HG02973 (cell line): ENCODE results near the gene ISG20.
"Not testable (repeated sequence)": the region's sequence is repeated elsewhere in the genome, so short reads cannot be mapped to it uniquely, and the experiment has no call there.

Source experiments
- ATAC-seq: cut with Tn5 transposase; IDR thresholded peaks from one replicate; pipeline ENCODE4 v1.9.1; 2021; ENCODE audit warnings: moderate library complexity; ENCODE audit not compliant: unreplicated experiment

The ISG20 gene

GRCh38 chr15:88635318-88635717, 3.5 kb upstream of the ISG20 start:
- ATAC-seq: peak; percentile 28

DNA sequence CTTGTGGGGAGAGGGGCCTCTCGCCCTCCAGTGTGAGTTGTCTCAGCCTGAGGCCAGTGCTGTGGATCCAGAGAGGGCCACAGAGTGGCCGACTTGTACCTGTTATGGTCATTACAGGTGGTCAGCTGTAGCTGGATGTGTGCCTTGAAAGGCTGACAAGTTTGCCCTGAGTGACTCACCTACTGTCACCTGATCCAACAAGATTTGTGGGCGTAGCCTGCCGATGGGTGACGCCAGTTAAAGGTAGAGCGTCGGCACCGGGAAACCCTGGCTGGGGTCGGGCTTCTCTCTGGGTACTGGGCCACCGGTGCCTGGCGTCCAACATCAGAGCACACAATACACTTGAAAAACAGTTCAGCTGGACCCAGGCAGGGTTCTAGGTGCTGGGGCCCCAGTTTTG, 2.8 kb upstream of the ISG20 start:
- no peak for ATAC-seq

- no peak for ATAC-seq
These were observed 2.2 kb upstream of the ISG20 start for GRCh38 chr15:88636654-88637053.

DNA sequence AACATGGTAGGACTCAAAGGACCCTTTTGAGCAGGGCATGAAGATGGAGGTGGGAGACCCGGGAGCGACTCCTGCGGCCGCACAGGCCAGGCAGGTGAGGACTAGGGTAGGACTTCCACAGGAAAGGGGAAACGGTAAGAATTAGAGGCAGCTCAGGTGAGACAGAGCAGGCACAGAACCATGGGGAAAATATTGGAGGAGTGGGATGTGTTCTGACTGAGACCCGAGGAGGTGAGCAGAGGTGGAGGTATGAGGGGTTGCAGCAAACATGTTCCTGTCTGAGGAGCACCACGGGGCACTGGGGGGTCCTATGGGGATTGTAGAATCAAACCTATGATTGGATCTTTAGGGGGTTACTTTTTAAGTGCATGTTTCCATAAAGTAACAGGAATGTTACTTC, 1.4 kb upstream of the ISG20 start:
- no peak for ATAC-seq

GRCh38 chr15:88637841-88638625, 783 bp upstream of the ISG20 start:
- ATAC-seq: no peak

- ATAC-seq: no peak
These were observed 3.2 kb downstream of the ISG20 start for GRCh38 chr15:88641959-88642452.

- ATAC-seq: not testable (repeated sequence)
These were observed 3.7 kb downstream of the ISG20 start for GRCh38 chr15:88642514-88642913.

- ATAC-seq: no peak
These were observed 5.9 kb downstream of the ISG20 start for GRCh38 chr15:88644741-88645140.

GRCh38 chr15:88645171-88646087, 6.6 kb downstream of the ISG20 start:
- ATAC-seq: no peak

- no peak for ATAC-seq
These were observed 7.2 kb downstream of the ISG20 start for GRCh38 chr15:88646088-88646405.

DNA sequence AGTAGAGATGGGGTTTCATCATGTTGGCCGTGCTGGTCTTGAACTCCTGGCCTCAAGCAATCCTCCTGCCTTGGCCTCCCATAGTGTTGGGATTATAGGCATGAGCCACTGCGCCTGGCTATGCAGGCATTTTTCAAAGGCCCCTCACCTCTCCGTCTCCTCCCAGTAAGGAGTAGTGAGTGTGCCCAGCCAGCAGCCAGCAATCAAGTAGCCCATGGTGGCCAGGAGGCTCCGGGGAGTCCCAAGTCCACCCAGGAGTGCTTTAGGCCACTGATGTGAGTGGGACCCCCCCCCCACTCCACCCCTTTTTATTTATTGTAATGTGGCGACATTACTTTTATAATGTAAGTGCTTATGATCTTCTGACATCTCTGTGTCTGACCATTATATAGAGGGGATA, 8.1 kb downstream of the ISG20 start:
- ATAC-seq: no peak

DNA sequence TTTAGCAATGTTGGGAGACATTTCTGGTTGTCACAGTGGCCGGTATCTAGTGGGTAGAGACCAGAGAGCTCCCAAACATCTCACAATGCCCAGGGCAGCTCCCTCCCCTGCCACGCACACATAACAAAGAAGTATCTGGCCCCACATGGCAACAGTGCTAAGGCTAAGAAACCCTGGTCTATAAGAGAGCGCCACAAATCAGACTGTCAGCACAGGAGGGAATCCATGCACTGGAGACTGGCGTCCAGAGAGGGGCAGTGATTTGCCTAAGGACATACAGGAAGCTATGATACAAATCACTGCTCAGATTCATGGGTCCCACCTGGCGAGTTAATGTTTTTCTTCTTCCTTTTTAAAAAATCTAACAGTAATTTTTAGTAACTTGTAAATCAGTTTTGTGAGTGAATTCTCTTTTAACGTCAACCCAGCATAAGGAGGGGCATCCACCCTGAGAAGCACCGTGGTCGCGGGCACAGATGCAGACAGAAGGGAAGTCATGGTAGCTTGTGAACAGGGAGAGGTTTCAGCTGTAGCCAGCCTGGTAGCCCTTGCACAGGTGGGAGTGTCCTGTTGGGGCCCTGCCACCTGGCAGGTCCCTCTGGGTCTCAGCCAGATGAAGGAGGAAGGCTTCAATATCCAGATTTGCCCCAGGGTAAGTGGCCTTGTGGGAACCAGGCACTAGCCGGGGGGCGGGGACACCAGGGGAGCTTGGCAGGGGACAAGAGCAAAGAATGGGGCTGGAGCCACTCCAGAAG, 8.7 kb downstream of the ISG20 start:
- no peak for ATAC-seq

GRCh38 chr15:88648357-88649214, 9.8 kb downstream of the ISG20 start:
- no peak for ATAC-seq

DNA sequence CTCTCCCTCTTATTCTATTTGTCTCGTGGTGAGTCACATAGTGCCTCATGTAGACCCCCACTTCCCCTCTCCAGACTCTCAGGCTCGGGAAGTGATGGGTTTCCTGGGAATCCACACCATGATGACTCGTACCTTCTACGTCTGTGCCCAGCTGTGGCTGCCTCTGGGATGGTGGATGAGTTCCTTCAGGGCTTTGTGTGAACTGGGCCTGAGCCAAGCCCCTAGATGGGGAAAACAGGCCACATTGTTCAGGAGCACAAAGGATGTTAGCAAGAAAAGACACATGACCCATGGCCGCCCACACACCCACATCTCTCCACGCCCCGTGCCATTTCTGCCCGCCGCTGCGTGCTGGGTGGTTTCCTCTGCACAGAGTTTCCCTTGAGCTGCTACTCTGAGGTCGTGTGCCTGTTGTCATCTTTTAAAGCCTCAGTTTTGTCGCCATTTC, 10.5 kb downstream of the ISG20 start:
- peak; percentile 60 for ATAC-seq

DNA sequence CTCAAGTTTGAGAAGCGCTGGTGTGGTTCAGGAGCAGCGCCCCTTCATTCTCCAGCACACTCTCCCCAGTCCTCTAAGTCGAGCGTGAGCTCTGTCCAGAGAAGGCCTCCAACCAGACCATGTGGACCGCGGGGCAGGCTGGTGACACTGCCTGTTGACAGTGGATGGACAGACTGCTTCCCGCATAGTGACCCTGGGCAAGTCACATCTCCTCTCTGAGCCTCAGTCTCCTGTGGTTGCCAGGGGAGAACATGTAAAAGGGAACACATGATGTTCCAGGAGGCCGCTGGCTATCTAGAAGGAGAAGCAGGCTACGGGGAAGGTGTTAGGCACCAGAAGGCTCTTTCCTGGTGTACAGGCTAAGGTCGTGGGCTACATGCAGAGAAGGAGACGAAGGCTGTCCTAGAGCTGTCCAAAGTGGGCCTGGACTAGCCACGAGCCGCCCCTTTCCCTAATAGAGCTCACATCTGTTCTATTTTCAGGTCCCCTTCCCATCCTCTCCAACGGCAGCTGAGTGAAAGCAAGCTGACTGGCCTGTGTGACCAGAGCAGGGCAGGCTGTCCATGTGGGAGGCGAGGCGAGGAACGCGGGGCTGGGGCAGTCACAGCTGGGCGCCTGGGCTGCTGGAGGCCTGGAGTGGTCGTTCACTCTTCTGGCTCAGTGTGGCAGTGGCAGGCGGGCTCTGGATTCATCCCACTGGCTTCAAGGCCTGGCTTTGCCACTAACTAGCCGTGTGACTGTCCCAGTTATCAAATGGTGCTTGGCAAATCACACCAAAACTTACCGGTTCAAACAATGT, 11.1 kb downstream of the ISG20 start:
- no peak for ATAC-seq

DNA sequence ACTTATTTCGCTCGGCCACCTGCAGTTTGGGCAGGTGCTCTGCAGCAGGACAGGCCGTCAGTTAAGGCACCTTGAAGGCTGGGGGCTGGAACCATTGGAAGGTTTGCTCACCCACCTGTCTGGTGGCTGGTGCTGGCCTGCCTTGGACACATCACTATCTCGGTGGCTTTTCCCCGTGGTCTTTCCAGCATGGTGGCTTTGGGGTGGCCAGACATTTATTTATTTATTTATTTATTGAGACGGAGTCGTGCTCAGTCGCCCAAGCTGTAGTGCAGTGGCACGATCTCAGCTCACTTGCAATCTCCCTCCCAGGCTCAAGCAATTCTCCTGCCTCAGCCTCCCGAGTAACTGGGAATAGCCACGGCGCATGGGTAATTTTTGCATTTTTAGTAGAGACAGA, 11.7 kb downstream of the ISG20 start:
- no peak for ATAC-seq

DNA sequence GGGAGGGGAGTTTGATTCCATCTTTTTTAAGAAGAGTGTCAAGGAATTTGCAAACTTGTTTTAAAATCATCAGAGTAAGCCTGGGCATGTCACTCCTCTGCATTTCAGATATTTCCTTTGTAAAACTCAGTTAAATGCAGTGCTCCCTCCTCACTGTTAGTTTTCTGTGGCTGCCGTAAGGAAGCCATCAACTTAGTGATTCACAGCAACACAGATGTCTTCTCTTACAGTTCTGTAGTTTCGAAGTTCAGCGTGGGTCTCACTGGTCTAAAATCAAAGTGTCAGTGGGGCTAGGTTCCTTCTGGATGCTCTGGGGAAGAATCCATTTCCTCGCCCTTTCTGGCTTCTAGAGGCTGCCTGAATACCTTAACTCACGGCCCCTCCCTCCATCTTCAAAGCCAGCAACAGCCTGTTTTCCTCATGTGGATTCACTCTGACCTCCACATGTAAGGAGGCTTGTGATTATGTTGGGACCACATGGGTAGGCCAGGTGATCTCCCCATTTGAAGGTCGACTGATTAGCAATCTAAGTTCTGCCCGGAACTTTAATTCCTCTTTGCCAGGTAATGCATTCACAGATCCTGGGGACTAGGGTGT, 12.4 kb downstream of the ISG20 start:
- ATAC-seq: no peak

GRCh38 chr15:88651971-88652370, 13.2 kb downstream of the ISG20 start:
- ATAC-seq: no peak
